Activated T-cell treated with anti-CD3 and anti-CD28 coated beads for 1 hour (primary cell): Measurements from ENCODE around the gene ZSCAN31.
"Not testable (repeated sequence)": the region's sequence is repeated elsewhere in the genome, so short reads cannot be mapped to it uniquely, and the experiment has no call there.

ENCODE experiments used
- DNase-seq: peaks from one replicate; pipeline ENCODE4 v3.0.0-alpha.2; 2020; ENCODE audit warnings: low read depth

The ZSCAN31 gene

DNA sequence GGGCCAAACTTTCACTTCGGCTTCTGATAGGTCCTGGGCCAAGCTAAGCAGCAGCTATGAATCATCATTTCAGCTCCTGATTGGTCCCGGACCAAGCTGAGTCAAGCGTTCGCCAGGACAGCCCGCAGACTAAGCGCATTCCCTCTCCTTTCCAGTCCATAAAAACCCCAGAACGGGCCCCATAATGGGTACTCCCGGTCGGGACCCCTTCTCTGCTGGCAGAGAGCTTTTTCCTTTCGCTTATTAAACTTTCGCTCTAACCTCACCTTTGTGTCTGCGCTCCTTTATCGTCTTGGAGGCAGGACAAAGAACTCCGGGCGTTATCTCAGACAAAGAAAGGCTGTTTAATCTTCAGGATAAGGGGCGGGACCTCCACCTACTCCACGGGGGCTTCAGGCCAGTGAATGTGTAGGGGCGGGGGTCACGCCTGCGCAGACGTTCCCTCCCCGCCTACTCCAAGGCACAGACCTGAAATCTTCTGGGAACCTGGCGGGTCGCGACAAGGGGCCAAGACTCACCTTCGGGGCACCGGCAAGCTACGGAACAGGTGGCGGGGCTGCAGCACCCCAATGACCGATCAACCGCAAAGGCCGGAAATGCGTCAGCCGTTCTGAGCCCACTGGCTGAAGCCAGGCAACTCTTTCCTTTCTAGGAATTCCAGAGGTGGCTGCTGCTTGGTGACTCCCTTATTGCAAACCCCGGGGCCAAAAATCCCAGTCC lies at the start of gene ZSCAN31:
Gene ZSCAN31, minus strand, starts transcription at position 585 of the 720 bp plus-strand sequence. CDS start 6,465 bp downstream, outside the sequence.
- DNase-seq: peak; percentile 68

DNA sequence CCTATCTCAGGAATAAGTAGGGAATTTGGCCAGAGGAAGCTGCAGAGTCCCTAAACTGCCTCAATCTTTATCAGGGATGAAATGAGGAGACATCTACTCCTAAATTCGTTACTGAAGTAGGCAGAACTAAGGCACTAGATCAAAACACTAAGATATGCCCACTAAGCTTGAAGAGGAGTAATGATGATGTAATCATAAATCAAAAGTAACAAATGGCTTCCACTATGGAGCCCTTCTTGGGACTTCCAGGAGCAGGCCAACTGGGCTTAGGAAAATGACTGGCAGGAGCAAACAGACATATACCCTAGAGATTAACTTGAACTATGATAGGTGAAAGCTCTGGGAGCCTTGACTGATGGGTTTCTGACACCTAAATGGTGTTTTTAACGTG lies 48.2 kb upstream of the ZSCAN31 start:
- no peak for DNase-seq

DNA sequence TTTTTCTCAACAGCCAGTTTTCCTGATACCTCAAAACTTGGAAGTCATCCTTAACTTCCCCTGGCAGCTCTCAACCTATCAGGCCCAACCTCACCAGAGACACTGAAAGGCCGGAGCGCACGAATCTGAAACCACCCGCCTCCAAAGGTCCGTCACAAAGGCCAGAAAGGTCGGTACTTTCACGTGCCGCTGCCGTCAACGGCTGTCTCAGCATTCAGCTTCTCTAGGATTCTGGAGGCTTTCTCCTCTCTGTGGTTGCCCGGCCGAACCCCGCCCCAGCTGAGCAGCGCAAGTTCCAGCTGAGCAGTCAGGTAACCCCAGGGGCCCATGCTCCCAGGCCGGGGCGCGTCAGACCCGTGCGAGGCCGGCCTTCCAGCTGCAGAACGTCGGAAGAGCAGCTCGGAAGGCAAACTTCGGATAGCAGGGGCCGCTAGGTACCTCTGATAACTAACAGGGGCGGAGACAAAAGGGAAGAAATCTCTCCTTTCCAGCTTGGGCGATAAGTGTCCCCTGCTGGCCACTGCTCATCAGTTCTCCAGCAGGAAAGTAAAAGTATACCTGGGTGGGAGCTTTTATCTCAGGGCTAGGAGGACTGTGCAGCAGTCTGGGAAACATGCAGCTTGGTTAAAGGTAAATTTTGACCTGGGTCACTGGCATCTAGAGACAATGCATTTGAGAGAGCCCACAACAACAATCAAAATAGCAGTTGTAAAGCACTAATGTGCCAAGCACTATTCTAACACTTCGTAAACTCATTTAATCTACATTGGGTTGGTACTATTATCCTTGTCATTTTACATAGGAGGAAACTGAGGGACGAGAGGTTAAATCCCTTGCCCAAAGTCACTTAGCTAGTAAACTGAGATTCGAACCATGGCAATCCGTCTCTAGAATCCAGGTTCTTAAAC lies 47.5 kb upstream of the ZSCAN31 start:
- no peak for DNase-seq

DNA sequence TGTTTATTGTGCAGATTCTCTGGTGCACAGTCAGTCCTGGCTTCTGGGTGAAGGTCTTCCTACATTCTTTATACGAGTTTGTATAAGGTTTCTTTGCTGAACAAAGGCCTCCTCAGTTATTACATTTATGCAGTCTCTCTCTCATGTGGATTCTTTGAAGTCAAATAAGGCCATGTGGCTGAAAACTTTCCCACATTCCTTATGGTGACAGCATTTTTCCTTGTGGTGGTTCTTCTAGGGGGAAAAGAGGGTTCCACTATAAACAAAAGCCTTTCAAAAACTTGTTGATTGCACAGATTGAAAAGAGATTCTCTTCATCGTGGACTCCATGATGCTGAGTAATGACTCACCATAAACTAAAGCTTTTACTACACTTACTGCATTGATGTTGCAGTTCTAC lies 44.4 kb upstream of the ZSCAN31 start:
- DNase-seq: no peak

DNA sequence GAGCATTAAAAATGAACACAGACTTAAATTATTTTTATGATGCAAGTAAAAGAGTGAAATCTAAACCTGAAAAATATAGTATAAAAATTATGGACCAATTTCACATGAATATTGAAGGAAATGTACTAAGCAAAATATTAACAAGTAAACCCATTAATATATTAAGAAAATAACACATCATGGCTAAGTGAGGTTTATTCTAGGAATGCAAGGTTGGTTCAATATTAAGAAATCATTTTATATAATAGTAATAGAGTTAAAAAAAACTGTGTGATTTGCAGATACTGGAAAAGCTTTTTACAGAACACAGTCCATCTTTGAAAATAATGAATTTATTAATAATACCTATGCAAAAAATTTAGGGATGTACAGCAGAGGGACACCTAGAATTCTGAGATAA lies 42.7 kb upstream of the ZSCAN31 start:
- DNase-seq: no peak

DNA sequence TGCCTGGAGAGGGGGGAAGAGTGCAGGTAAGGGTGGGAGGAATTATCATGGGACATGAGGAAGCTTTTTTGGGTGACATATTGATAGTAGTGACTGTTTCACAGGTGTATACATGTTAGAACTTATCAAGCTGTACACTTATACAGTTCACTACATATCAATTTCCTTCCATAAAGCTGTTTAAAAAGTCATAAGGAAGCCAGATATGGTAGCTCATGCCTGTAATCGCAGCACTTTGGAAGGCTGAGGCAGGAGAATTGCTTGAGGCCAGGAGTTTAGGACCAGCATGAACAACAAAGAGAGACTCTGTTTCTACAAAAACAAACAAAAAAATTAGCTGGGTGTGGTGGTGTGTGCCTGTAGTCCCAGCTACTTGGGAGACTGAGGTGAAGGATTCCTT lies 41.9 kb upstream of the ZSCAN31 start:
- DNase-seq: no peak

DNA sequence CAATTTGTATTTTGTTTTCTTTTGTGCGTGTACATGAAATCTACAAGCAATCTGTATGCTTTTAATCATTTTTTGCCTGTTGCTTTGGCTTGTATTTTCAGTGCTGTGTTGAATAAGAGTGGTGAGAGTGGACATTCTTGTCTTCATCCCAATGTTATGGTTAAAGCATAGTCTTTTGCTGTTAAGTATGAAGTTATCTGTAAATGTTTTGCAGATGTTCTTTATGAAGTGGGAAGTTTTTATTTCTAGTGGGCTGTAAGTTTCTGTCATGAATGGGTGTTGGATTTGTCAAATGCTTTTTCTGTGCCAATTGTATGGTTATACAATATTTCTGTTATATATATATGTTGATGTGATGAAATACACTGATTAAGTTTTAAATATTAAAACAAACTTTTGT lies 38.0 kb upstream of the ZSCAN31 start:
- no peak for DNase-seq

DNA sequence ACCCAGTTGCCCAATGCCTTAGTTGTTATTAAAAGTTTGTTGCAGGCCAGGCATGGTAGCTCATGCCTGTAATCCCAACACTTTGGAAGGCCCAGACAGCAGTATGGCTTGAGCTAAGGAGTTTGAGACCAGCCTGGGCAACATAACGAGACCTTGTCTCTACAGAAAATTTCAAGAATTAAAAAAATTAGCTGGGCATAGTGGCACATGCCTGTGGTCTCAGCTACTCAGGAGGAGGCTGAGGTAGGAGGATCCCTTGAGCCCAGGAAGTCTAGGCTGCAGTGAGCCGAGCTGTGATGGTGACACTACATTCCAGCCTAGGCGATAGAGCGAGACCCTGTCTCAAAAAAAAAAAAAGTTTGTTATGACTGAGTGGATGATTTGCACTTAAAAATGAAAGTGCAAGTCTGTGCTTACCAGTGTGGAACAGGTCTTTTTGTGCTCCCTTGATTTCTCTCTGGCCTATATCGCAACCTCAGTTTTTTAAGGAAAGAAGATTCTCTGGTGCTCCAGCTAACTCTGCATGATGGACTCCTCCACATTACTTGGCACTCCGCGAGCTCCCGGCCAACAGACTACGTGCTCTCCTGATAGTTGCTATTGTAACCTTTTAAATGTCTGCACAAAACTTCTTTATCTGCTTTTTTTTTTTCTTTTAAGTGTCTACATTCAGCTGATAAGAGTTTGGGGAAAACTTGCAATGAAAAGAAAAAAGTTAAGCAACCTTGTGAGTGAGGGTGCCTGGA lies 35.9 kb upstream of the ZSCAN31 start:
- DNase-seq: no peak

DNA sequence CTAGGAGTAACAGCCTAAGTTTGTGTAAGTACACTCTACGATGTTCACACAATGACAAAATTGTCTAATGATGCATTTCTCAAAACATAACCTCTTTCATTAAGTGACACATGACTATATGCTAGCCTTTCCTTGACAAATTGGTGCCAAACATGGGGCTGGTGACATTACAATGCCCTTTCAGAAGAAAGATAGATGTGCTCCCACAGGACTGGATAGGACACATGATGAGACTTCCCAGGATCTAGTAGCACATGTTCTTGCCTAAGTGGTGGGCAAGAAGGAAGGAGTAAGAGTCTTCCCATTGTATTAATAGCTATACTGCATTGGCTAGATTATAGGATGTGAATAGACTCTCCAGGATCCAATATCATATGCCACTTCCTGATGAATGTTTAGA lies 35.3 kb upstream of the ZSCAN31 start:
- no peak for DNase-seq

DNA sequence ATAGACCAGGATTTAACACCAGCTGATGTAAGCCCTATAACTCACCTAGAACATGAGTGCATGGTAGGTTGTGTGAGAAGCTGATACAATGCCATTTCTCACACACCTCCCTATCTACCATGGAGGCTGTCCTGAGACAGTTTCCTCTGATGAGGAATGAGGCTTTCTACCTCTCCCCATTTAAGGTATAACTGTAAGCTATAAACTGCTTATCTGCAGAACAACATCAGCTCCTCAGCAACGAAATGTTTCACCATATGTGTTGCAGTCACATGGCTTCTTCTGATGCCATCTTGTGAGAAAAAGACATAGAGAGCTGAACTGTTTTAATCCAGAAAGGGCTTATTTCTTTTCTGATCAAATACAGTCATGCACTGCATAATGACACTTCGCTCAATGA lies 34.5 kb upstream of the ZSCAN31 start:
- DNase-seq: no peak

DNA sequence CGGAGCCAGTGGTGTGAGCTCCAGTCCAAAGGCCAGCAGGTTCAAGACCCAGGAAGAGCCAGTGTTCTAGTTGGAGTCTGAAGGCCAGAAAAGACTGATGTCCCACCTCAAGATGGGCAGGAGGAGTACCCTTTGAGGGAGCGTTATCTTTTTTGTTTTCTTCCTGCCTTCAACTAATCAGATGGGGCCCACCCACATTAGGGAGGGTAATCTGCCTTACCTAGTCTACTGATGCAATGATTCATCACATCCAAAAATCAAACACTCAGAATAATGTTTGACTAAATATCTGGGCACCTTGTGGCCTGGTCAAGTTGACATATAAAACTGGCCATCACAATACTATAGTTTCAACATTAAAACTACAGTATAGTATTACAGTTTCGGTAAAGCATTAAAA lies 33.5 kb upstream of the ZSCAN31 start:
- no peak for DNase-seq

DNA sequence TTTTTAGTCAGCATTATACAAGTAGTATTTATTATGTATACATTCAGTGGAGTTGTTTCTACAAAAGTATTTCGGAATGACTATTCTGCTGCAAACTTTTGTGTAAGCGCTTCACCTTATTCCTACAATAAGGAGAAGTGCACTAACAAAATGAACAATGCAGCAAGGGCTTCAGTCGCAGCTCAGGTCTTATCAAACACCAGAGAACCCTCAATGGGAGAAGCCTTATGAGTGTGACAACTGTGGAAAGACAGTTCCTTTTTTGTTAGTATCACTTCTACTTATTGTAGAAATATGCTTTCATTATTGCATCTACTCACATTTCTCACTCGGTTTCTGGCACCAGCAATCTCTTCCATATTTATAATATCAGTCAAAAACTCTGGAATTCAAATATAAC lies 32.6 kb upstream of the ZSCAN31 start:
- DNase-seq: no peak

DNA sequence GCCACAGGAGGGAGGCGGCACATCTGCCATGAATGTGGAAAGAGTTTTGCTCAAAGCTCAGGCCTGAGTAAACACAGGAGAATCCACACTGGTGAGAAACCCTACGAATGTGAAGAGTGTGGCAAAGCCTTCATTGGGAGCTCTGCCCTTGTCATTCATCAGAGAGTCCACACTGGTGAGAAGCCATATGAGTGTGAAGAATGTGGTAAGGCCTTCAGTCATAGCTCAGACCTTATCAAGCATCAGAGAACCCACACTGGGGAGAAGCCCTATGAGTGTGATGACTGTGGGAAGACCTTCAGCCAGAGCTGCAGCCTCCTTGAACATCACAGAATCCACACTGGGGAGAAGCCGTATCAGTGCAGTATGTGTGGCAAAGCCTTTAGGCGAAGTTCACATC lies 29.6 kb upstream of the ZSCAN31 start:
- DNase-seq: not testable (repeated sequence)

DNA sequence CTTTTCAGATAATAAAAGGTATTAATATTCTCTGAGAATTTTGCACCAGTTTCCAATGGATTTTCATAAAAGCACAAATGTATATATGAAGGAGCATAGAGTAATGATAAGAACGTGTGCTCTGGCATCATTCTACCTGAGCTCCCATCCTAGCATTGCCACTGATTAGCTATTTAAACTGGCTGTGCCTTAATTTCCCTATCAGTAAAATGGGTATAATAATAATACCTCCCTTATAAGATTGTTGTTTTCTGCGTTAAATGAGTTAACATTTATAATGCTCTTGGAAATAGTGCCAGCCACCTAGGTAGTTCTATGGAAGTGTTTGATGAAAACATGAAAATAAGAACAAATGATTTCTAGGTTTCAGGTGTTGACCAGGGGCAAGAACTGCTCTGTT lies 25.0 kb upstream of the ZSCAN31 start:
- DNase-seq: no peak

DNA sequence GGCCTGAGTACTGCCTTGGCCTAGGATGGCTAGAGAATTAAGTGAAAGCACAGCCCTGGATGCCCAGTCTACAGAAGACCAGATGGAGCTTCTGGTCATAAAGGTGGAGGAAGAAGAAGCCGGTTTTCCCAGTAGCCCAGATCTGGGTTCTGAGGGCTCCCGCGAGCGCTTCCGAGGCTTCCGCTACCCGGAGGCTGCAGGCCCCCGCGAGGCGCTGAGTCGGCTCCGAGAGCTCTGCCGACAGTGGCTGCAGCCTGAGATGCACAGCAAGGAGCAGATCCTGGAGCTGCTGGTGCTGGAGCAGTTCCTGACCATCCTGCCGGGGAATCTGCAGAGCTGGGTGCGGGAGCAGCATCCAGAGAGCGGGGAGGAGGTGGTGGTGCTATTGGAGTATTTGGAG lies 23.6 kb upstream of the ZSCAN31 start:
- DNase-seq: not testable (repeated sequence)

DNA sequence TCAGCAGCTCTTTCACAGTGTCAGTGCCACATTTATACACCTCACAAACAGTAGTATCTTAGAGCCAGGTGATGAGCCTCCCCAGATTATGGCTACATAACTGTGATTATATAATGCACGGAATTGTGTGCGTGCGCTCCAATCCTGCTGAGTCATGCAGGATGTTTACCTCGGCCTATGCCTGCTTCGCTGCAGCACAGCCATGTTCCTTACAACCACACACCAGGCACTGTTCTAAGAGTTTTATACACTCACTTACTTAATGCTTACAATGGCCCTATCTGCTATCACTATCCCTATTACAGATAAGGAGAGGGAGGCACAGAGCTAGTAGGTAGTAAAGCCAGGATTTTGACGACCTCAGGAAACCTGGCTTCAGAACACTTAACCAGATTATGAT lies 21.1 kb upstream of the ZSCAN31 start:
- no peak for DNase-seq

DNA sequence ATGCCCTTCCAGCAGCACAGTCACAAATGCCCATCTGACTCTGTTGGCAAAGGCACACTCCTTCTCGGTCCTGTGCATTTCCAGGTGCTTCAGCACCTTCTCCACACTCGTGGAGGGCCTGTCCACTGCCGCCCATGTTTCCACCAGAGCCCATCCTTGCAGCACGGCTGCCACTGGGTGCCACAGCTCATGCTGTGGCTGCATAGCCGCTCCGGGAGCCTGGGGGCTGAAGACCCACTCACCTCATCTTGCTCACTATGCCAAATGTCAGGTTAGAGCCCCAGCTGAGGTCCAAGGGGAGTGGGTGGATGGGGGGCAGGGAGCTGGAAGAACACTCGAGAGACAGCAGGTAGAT lies 20.7 kb upstream of the ZSCAN31 start:
- DNase-seq: no peak

DNA sequence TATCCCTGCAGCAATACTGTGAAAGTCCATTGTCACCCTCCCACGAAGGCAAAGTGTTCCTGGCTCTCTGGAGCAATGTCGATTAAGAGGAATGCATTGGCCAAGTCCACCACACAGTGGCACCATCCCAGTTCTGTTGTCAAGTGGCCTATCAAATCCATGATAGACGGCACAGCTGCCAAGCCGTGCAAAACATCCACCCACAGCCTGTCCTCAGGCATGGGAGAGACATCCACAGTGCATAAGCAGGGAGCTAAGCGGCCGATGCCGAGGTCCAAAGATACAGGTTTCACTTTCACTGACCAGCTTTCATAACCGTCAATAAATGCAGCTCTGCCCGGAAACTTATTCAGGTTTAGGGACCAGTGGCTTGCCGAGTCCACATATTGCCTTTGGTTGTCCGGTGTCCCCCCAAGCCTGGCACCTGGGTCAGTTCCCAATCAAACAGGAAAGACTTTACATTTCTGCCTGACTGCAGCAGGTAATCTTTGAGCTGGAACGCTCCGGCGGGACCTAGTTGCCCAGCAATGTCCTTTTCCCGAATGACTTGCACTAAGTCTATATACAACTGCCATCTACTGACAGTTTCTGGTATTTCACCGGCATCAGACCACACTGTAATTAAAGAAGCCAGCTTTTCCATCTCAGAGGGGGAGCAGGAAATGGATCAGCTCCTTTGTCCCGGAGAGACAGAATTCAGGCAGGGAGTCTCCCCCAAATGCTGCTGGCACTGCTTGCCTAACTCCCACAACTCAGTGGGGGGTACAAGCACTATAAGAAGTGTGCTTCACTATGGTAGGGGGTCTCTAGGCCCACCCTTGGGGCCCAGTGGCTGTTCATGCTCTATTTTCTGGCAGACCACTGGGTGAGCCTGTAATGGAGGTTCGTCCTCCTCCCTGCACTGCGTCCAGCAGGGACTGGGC lies 20.1 kb upstream of the ZSCAN31 start:
- DNase-seq: peak; percentile 30

DNA sequence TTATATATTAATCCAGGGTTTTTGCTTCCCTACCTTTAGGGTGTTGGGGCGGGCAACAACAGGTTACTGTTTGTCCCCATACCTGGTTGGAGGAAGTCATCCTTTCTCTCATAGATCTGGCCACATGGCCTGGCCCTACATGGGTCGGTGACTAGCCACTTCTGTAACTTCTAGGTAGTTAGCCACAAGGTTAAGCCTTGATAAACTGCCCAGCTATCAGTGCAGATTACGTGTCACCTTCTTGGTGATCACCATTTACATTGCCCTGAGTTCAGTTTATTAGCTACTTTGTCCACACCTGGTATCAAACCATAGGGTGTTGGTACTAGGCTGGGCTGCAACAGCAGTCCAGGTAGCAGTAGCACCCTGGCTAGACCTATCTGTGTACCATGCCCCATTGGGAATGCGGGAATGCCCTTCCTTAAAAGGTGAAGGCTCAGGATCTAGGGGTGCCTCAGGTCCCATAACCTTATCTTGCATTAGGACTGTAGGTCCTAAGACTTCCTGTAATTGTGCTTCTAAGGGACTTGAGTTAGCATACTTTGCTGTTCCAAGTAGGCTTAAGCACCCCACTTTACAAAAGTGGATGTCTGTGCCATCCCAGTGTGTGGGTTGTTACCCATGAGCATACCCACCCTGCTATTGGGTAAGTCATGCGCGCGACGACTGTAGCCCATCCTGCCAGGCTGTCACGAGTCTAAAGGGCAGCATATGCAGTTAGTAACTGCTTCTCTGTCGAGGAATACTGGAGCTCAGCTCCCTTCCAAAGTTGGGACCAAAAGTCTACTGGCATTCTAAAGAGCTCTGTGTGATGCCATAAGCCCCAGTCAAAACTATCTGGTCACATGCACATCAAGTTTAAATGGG lies 19.0 kb upstream of the ZSCAN31 start:
- no peak for DNase-seq

DNA sequence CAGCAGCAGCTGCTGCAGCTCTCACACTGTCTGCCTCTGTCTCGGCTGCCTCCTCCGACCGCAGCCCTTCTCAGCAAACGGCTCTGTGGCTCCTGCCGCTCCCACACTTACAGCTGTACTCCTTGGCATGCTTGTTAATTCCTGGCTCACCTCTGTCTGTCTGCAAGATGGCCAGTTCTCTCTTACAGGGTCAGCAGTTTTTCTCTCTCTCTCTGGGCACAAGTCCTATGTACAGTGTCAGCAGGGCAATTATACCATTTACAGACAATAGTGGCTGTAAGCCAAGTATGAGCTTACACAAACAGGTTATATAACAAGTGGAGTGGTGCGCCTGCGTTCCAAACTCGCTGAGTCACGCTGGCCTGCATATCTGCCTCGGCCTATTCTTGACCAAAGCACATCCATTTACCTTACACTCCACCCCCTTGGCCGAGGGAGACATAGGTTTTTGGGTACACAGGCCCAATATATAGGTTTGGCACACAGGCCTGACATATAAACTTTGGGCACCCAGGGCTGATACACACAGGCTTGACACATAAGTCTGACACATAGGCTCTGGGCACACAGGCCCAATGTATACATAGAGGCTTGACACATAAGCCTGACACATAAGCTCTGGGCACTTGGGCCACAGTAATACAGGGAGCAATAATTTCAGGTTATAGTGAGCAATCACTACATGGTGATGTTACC lies 18.2 kb upstream of the ZSCAN31 start:
- no peak for DNase-seq
